KMS-11 (cell line): ENCODE results near the gene GHRH.

Experiments
- H2AFZ ChIP-seq: fragments of 200-600 bp; sonication (generic); 2 replicates; pipeline ENCODE4 v1.6.1; 2016; ENCODE audit warnings: antibody characterized with exemption, mixed run types, low read depth
- H3K27ac ChIP-seq: fragments of 200-600 bp; sonication (generic); 2 replicates; pipeline ENCODE4 v1.6.1; 2016; ENCODE audit warnings: mild to moderate bottlenecking, mixed run types
- H3K27me3 ChIP-seq: fragments of 200-600 bp; sonication (generic); 2 replicates; pipeline ENCODE4 v1.6.1; 2017; ENCODE audit warnings: mild to moderate bottlenecking, low read depth, mixed run types, moderate library complexity; ENCODE audit not compliant: insufficient read depth
- H3K36me3 ChIP-seq: fragments of 200-600 bp; sonication (generic); 2 replicates; pipeline ENCODE4 v1.6.1; 2017; ENCODE audit warnings: mild to moderate bottlenecking, mixed run types; ENCODE audit not compliant: insufficient read depth
- H3K4me1 ChIP-seq: fragments of 200-600 bp; sonication (generic); 2 replicates; pipeline ENCODE4 v1.6.1; 2016; ENCODE audit warnings: mild to moderate bottlenecking, low read depth, mixed run types; ENCODE audit not compliant: poor library complexity, severe bottlenecking
- H3K4me2 ChIP-seq: fragments of 200-600 bp; sonication (generic); 2 replicates; pipeline ENCODE4 v1.7.0; 2016; ENCODE audit warnings: mild to moderate bottlenecking, mixed run types
- H3K4me3 ChIP-seq: fragments of 200-600 bp; sonication (generic); IDR thresholded peaks from 2 replicates; pipeline ENCODE4 v1.6.1; 2017; ENCODE audit warnings: low read depth, low read length, mixed read lengths; ENCODE audit not compliant: insufficient read depth
- H3K79me2 ChIP-seq: fragments of 200-600 bp; sonication (generic); 2 replicates; pipeline ENCODE4 v1.6.1; 2016; ENCODE audit warnings: low read depth, mixed run types; ENCODE audit not compliant: insufficient read depth
- H3K9ac ChIP-seq: fragments of 200-600 bp; sonication (generic); 2 replicates; pipeline ENCODE4 v1.6.1; 2016; ENCODE audit warnings: mild to moderate bottlenecking, mixed run types
- H4K20me1 ChIP-seq: fragments of 200-600 bp; sonication (generic); 2 replicates; pipeline ENCODE4 v1.6.1; 2016; ENCODE audit warnings: mild to moderate bottlenecking, mixed run types; ENCODE audit not compliant: insufficient read depth
- TF ChIP-seq, protein P1 (sequence below): fragments of 200-600 bp; sonication (generic); conservative IDR thresholded peaks from 2 replicates; pipeline ENCODE4 v1.6.1; 2017; ENCODE audit warnings: low read depth, mild to moderate bottlenecking, antibody characterized with exemption, low read length, moderate library complexity, mixed read lengths

Gene GHRH

GRCh38 chr20:37223053-37223452 is 38.6 kb downstream of the GHRH start:
- Histone ChIP-seq H3K4me1 (peaks cover 19% of the 10 kb centered on the region), H3K27ac (no peak overlapping the region), H3K4me3 (no peak overlapping the region), H3K36me3 (peaks cover 25% of the 10 kb centered on the region; the same call in 1 of the 2 replicates), H3K79me2 (no peaks in the 10 kb centered on the region; the same call in 1 of the 2 replicates), H3K9ac (no peak overlapping the region), H3K27me3 (no peaks in the 10 kb centered on the region), H2AFZ (no peak overlapping the region), H4K20me1 (no peaks in the 10 kb centered on the region), H3K4me2 (no peak overlapping the region)
- TF ChIP-seq, protein P1, sequence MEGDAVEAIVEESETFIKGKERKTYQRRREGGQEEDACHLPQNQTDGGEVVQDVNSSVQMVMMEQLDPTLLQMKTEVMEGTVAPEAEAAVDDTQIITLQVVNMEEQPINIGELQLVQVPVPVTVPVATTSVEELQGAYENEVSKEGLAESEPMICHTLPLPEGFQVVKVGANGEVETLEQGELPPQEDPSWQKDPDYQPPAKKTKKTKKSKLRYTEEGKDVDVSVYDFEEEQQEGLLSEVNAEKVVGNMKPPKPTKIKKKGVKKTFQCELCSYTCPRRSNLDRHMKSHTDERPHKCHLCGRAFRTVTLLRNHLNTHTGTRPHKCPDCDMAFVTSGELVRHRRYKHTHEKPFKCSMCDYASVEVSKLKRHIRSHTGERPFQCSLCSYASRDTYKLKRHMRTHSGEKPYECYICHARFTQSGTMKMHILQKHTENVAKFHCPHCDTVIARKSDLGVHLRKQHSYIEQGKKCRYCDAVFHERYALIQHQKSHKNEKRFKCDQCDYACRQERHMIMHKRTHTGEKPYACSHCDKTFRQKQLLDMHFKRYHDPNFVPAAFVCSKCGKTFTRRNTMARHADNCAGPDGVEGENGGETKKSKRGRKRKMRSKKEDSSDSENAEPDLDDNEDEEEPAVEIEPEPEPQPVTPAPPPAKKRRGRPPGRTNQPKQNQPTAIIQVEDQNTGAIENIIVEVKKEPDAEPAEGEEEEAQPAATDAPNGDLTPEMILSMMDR, result no peak

DNA sequence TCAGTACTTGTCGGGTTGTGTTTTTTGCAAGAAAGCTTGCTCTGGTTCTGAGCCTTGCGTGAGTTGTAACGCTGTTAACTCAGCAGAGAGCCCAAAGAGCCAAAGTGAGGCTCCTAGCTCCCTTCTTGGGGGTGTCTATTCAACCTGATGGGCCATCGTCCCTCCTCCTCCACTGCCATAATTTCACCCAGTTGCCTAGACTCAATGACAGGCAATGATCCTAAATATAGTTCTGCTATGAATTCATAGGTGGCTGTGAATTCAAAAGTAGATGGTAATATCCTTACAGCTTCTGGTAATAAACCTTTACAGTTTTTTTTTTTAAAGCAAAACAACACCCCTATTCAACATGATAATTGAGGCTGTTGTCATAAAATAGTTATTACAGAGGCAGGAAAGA is 39.5 kb downstream of the GHRH start:
- Histone ChIP-seq H3K4me1 (peaks cover 19% of the 10 kb centered on the region), H3K27me3 (no peaks in the 10 kb centered on the region), H3K4me3 (no peak overlapping the region), H2AFZ (no peak overlapping the region), H3K9ac (no peak overlapping the region), H3K79me2 (no peaks in the 10 kb centered on the region; the same call in 1 of the 2 replicates), H3K36me3 (peaks cover 25% of the 10 kb centered on the region; the same call in 1 of the 2 replicates), H3K27ac (no peak overlapping the region), H3K4me2 (no peak overlapping the region), H4K20me1 (no peaks in the 10 kb centered on the region)
- TF ChIP-seq, protein P1, result no peak

DNA sequence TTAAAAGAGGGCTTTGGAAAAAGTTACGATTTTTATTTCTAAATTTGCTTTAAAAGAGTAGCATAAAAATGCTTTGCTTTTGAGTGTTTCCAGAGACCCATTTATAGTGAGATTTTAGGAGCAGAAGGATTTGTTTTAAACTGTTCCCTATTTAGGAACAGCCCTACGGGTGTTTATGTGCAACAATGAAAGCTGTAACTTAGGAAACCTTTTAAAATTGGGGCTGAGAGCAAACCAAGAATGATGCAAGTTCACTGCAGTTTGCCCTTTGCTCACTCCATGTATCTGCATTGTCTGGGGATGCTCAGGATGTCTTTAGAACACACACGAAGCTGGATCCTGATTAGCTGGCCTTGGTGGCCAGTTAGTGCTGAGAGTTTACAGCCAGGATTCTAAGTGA is 40.9 kb downstream of the GHRH start:
- Histone ChIP-seq H4K20me1 (no peaks in the 10 kb centered on the region), H3K4me1 (peaks cover 19% of the 10 kb centered on the region), H3K79me2 (no peaks in the 10 kb centered on the region; the same call in 1 of the 2 replicates), H2AFZ (no peak overlapping the region), H3K36me3 (peaks cover 25% of the 10 kb centered on the region; the same call in 1 of the 2 replicates), H3K4me3 (no peak overlapping the region), H3K4me2 (no peak overlapping the region), H3K27ac (no peak overlapping the region), H3K9ac (no peak overlapping the region), H3K27me3 (no peaks in the 10 kb centered on the region)
- TF ChIP-seq, protein P1, result no peak

DNA sequence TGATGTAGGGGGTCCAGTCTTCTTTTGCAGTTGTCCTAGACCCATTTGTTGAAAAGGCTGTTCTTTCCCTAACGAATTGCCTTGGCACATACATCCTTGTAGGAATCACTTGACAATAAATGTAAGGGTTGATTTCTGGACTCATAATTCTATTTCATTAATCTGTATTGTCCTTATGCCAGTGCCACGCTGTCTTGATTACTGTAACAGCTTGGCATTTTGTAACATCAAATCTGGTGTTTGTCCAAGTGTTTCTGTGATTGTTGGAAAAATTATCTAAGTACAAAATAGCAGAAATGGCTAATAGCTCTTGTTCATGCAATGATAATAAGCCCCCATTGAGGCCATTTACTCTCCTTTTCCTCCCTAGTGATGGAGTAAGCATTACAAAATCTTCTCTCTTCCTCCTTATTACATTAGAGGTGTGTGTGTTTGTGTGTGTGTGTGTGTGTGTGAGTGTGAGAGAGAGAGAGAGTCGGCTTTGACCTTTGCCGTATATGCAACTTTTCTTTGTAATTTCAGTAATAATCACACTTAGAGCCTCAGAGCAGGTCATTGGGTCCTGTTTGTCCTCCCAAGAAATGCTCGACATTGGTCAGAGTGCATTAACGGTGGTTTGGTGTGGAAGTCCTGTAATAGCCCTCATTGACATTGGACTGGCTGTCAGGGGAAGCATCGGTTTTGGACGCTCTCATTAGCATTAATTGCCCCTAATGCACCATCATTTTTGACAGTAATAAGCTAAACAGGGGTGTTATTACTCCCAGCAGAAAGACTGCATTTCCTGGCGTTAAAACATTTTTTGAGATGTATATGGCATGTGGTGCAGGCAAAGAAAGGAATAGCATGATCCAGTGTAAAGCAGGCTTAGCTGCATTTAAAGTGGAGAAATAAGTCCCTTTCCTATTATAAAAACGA is 41.6 kb downstream of the GHRH start:
- TF ChIP-seq, protein P1, result no peak
- no peaks in the 10 kb centered on the region for H3K27me3 ChIP-seq
- no peaks in the 10 kb centered on the region for H4K20me1 ChIP-seq
- no peak overlapping the region for H3K27ac ChIP-seq
- H3K4me1 ChIP-seq, result peaks cover 19% of the 10 kb centered on the region
- no peak overlapping the region for H3K4me2 ChIP-seq
- H3K9ac ChIP-seq, result no peak overlapping the region
- no peak overlapping the region for H2AFZ ChIP-seq
- H3K4me3 ChIP-seq, result no peak overlapping the region
- H3K79me2 ChIP-seq, result no peaks in the 10 kb centered on the region; the same call in 1 of the 2 replicates
- peaks cover 25% of the 10 kb centered on the region; the same call in 1 of the 2 replicates for H3K36me3 ChIP-seq
